Natural killer cell (primary cell): Measurements from ENCODE around the gene PXDN. TPM values are rescaled to one million over a fixed set of nuclear protein-coding genes. Genes with fewer than 3 reads are reported as not detected.

Experiments used
- ATAC-seq, 3 donors: fragments of 150-1000 bp in 2 of 3; fragments of 200-7000 bp in 1 of 3; cut with Tn5 transposase; 1 replicate in 1 of 3; 2 replicates in 2 of 3; pipeline ENCODE4 v1.10.0; 2021; ENCODE audit warnings: mild to moderate bottlenecking in 2 of 3, moderate library complexity in 2 of 3
- DNase-seq, 2 donors: peaks; one replicate each; pipeline versions ENCODE4 v3.0.0 to v3.0.0-alpha.2; 2013 to 2021; ENCODE audit warnings: mixed read lengths in 1 of 2
- H3K27ac ChIP-seq: one replicate; pipeline ENCODE4 v1.5.1; 2013; ENCODE audit warnings: mild to moderate bottlenecking, low read length
- H3K27me3 ChIP-seq: one replicate; pipeline ENCODE4 v1.6.1; 2013; ENCODE audit warnings: low read length; ENCODE audit not compliant: control insufficient read depth, insufficient read depth
- H3K36me3 ChIP-seq: one replicate; pipeline ENCODE4 v1.6.1; 2013; ENCODE audit warnings: low read length; ENCODE audit not compliant: control insufficient read depth, insufficient read depth
- H3K4me1 ChIP-seq: one replicate; pipeline ENCODE4 v1.6.1; 2013; ENCODE audit warnings: low read length; ENCODE audit not compliant: control insufficient read depth, insufficient read depth
- H3K4me3 ChIP-seq: one replicate; pipeline ENCODE4 v1.5.1; 2013; ENCODE audit warnings: low read length
- H3K9me3 ChIP-seq: one replicate; pipeline ENCODE4 v1.6.1; 2013; ENCODE audit warnings: low read length; ENCODE audit not compliant: control insufficient read depth, insufficient read depth
- H3K27ac Mint-ChIP-seq, 2 donors: one replicate each; pipeline ENCODE4 v1.8.0; 2022; ENCODE audit warnings: mild to moderate bottlenecking in 2 of 2, mixed read lengths in 2 of 2, moderate library complexity in 1 of 2
- H3K27me3 Mint-ChIP-seq, 2 donors: one replicate each; pipeline ENCODE4 v1.8.0; 2022; ENCODE audit warnings: low read depth in 2 of 2, mixed read lengths in 2 of 2
- H3K36me3 Mint-ChIP-seq: one replicate; pipeline ENCODE4 v1.8.0; 2022; ENCODE audit warnings: mixed read lengths
- H3K4me1 Mint-ChIP-seq, 2 donors: one replicate each; pipeline ENCODE4 v1.8.0; 2022; ENCODE audit warnings: mixed read lengths in 2 of 2
- H3K4me3 Mint-ChIP-seq: one replicate; pipeline ENCODE4 v1.8.0; 2022; ENCODE audit warnings: mild to moderate bottlenecking, moderate library complexity, mixed read lengths
- H3K9me3 Mint-ChIP-seq, 2 donors: one replicate each; pipeline ENCODE4 v1.8.0; 2022; ENCODE audit warnings: mixed read lengths in 2 of 2
- CTCF ChIP-seq: fragments of 200-600 bp; IDR thresholded peaks from one replicate; pipeline ENCODE4 v1.8.0; 2022; ENCODE audit warnings: antibody characterized with exemption
- WGBS: methylation state at CpG from one replicate; pipeline ENCODE4 v1.1.7; 2013; ENCODE audit warnings: missing lambda C conversion rate; ENCODE audit not compliant: insufficient coverage; 5-methylcytosine and 5-hydroxymethylcytosine counted together
- intact Hi-C: fragments of 100-400 bp; cut with micrococcal nuclease; formaldehyde crosslinking; loops from one replicate; pipeline ENCODE4 v1.14.2; 2022
- total RNA-seq, 4 donors: library from RNA; stranded (reverse); fragments of 120-200 nt in 1 of 4; gene quantifications; one replicate each; pipeline versions ENCODE4 v1.2.3 to v1.2.4, GENCODE V29; 2013 to 2022

Gene PXDN
- total RNA-seq, 3 donors from 2014 or later (not counting 1 experiment from before 2014, with no cell fraction given), result 2.1 to 3.7 (median 2.5) TPM

DNA sequence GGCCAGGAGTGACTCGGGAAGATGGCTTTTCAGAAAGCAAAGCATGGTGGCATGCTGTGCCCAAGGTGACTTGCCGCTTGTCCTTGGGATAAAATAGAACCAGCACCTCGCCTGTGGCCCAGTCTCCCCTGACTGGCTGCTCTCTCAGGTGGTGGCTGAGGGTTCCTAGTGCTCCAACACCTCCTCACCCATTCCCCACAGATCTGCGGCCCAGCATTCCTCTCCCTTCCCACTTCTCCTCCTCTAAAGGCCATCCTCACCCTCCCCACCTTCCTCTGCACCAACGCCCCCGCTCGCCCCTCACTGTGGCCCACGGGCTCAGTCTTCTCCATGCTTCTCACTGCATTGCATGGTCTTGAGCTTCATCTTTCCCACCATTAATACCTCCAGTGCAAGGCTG lies 132.4 kb downstream of the PXDN start:
- peaks cover 4% of the 10 kb centered on the region for H3K4me1 ChIP-seq
- WGBS, result 78% methylated on average over 8 of the region's 8 CpGs
- H3K36me3 Mint-ChIP-seq, result no peaks in the 10 kb centered on the region
- no peaks in the 10 kb centered on the region for H3K9me3 Mint-ChIP-seq
- H3K4me3 ChIP-seq, result no peak overlapping the region
- no peaks in the 10 kb centered on the region for H3K36me3 ChIP-seq
- peaks cover 6 to 8% of the 10 kb centered on the region in 2 donors for H3K27me3 Mint-ChIP-seq
- intact Hi-C loops, result no loop called here
- H3K27ac ChIP-seq, result no peak overlapping the region
- no peak overlapping the region for H3K4me3 Mint-ChIP-seq
- no peak overlapping the region for H3K27ac Mint-ChIP-seq
- H3K4me1 Mint-ChIP-seq, result no peaks in the 10 kb centered on the region
- DNase-seq (no peak), ATAC-seq (no peak)
- H3K9me3 ChIP-seq, result no peaks in the 10 kb centered on the region
- TF ChIP-seq CTCF, result no peak
- no peaks in the 10 kb centered on the region for H3K27me3 ChIP-seq

DNA sequence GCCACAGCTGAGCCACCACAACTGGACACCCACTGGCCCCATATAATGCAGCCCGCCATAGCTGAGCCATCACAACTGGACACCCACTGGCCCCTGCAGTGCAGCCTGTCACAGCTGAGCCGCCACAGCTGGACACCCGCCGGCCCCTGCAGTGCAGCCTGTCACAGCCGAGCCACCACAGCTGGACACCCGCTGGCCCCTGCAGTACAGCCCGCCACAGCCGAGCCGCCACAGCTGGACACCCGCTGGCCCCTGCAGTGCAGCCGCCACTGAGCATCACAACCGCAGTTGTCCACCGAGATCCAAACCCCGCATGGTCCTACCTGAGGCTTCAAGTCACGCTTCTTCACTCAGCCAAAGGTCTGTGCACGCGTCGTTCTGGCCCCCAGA lies 134.2 kb downstream of the PXDN start:
- TF ChIP-seq CTCF, result no peak
- no peak overlapping the region for H3K27ac Mint-ChIP-seq
- Histone ChIP-seq H3K36me3 (no peaks in the 10 kb centered on the region), H3K4me3 (no peak overlapping the region), H3K27ac (no peak overlapping the region), H3K4me1 (peaks cover 6% of the 10 kb centered on the region), H3K9me3 (no peaks in the 10 kb centered on the region), H3K27me3 (no peaks in the 10 kb centered on the region)
- H3K27me3 Mint-ChIP-seq, result peaks cover 0 to 4% of the 10 kb centered on the region in 2 donors
- WGBS, result 94% methylated on average over 18 of the region's 18 CpGs
- DNase-seq, result no peak
- H3K4me1 Mint-ChIP-seq, result no peaks in the 10 kb centered on the region
- ATAC-seq, result no peak
- H3K4me3 Mint-ChIP-seq, result no peak overlapping the region
- no peaks in the 10 kb centered on the region for H3K36me3 Mint-ChIP-seq
- no peaks in the 10 kb centered on the region for H3K9me3 Mint-ChIP-seq
- intact Hi-C loops, result no loop called here

GRCh38 chr2:1609485-1610095 lies 134.7 kb downstream of the PXDN start:
- no peak overlapping the region for H3K27ac Mint-ChIP-seq

More at GRCh38 chr2:1609485-1610095, 134.7 kb downstream of the PXDN start:
- no peak overlapping the region for H3K27ac ChIP-seq
- H3K36me3 Mint-ChIP-seq, result no peaks in the 10 kb centered on the region
- peaks cover 0 to 4% of the 10 kb centered on the region in 2 donors for H3K27me3 Mint-ChIP-seq
- peaks cover 6% of the 10 kb centered on the region for H3K4me1 ChIP-seq
- no peak overlapping the region for H3K4me3 Mint-ChIP-seq
- no peaks in the 10 kb centered on the region for H3K27me3 ChIP-seq
- DNase-seq (no peak), ATAC-seq (no peak)
- no peaks in the 10 kb centered on the region for H3K9me3 Mint-ChIP-seq
- H3K4me3 ChIP-seq, result no peak overlapping the region
- TF ChIP-seq CTCF, result no peak
- H3K36me3 ChIP-seq, result no peaks in the 10 kb centered on the region
- no peaks in the 10 kb centered on the region for H3K9me3 ChIP-seq
- intact Hi-C loops, result no loop called here
- H3K4me1 Mint-ChIP-seq, result no peaks in the 10 kb centered on the region
- WGBS, result 36% methylated on average over 10 of the region's 12 CpGs
